H9 (cell line): Measurements from ENCODE around the gene MASTL. TPM values are rescaled to one million over a fixed set of nuclear protein-coding genes. Genes with fewer than 3 reads are reported as not detected.

Experiments
- DNase-seq: peaks from one replicate; pipeline ENCODE4 v3.0.0-alpha.2; 2017
- H2AFZ ChIP-seq: one replicate; pipeline ENCODE4 v1.6.1; 2013; ENCODE audit warnings: mild to moderate bottlenecking, low read length, control low read depth, moderate library complexity
- H2AK5ac ChIP-seq: 2 replicates; pipeline ENCODE4 v1.6.1; 2013; ENCODE audit warnings: low read length, control low read depth, mixed read lengths; ENCODE audit not compliant: insufficient read length
- H2BK120ac ChIP-seq: one replicate; pipeline ENCODE4 v1.6.1; 2013; ENCODE audit warnings: low read depth, mild to moderate bottlenecking, low read length, control low read depth, inconsistent platforms; ENCODE audit not compliant: poor library complexity, severe bottlenecking
- H2BK12ac ChIP-seq: 2 replicates; pipeline ENCODE4 v1.6.1; 2013; ENCODE audit warnings: low read length, control low read depth, mixed read lengths, low read depth; ENCODE audit not compliant: insufficient read length
- H2BK15ac ChIP-seq: 2 replicates; pipeline ENCODE4 v1.6.1; 2013; ENCODE audit warnings: low read depth, low read length, control low read depth
- H2BK20ac ChIP-seq: one replicate; pipeline ENCODE4 v1.6.1; 2013; ENCODE audit warnings: low read depth, mild to moderate bottlenecking, low read length, control low read depth, inconsistent platforms; ENCODE audit not compliant: poor library complexity, severe bottlenecking
- H2BK5ac ChIP-seq: 2 replicates; pipeline ENCODE4 v1.6.1; 2013; ENCODE audit warnings: low read length, control low read depth, mixed read lengths; ENCODE audit not compliant: insufficient read length
- H3K14ac ChIP-seq: 2 replicates; pipeline ENCODE4 v1.6.1; 2013; ENCODE audit warnings: low read length, control low read depth; ENCODE audit not compliant: insufficient read depth
- H3K18ac ChIP-seq: 2 replicates; pipeline ENCODE4 v1.6.1; 2013; ENCODE audit warnings: low read depth, mild to moderate bottlenecking, mixed read lengths, low read length, control low read depth; ENCODE audit not compliant: insufficient read length
- H3K23ac ChIP-seq: 2 replicates; pipeline ENCODE4 v1.6.1; 2013; ENCODE audit warnings: low read length, control low read depth, mixed read lengths, low read depth; ENCODE audit not compliant: insufficient read length
- H3K23me2 ChIP-seq: 2 replicates; pipeline ENCODE4 v1.6.1; 2013; ENCODE audit warnings: low read depth, mild to moderate bottlenecking, mixed read lengths, low read length, control low read depth; ENCODE audit not compliant: insufficient read length, poor library complexity, severe bottlenecking
- H3K27ac ChIP-seq: 2 replicates; pipeline ENCODE4 v1.5.1; 2013; ENCODE audit warnings: low read length, control low read depth, mixed read lengths, low read depth; ENCODE audit not compliant: insufficient read length
- H3K27me3 ChIP-seq: 2 replicates; pipeline ENCODE4 v1.6.1; 2013; ENCODE audit warnings: low read length, control low read depth, inconsistent platforms; ENCODE audit not compliant: insufficient read depth
- H3K4ac ChIP-seq: 2 replicates; pipeline ENCODE4 v1.6.1; 2013; ENCODE audit warnings: low read depth, mild to moderate bottlenecking, control low read depth, inconsistent platforms, low read length, moderate library complexity
- H3K4me1 ChIP-seq: 2 replicates; pipeline ENCODE4 v1.6.1; 2013; ENCODE audit warnings: low read length, control low read depth, inconsistent platforms; ENCODE audit not compliant: insufficient read depth
- H3K4me2 ChIP-seq: 2 replicates; pipeline ENCODE4 v1.6.1; 2013; ENCODE audit warnings: low read length, control low read depth, mixed read lengths; ENCODE audit not compliant: insufficient read length, insufficient read depth
- H3K56ac ChIP-seq: 2 replicates; pipeline ENCODE4 v1.6.1; 2013; ENCODE audit warnings: low read depth, mild to moderate bottlenecking, mixed read lengths, low read length, control low read depth; ENCODE audit not compliant: insufficient read length
- H3K79me1 ChIP-seq: 2 replicates; pipeline ENCODE4 v1.6.1; 2013; ENCODE audit warnings: low read depth, mild to moderate bottlenecking, moderate library complexity, low read length, control low read depth, inconsistent platforms; ENCODE audit not compliant: insufficient read depth, poor library complexity, severe bottlenecking
- H3K79me2 ChIP-seq: 2 replicates; pipeline ENCODE4 v1.6.1; 2013; ENCODE audit warnings: low read length, control low read depth, inconsistent platforms; ENCODE audit not compliant: insufficient read depth
- H3K9ac ChIP-seq: 2 replicates; pipeline ENCODE4 v1.6.1; 2013; ENCODE audit warnings: low read length, control low read depth, mixed read lengths; ENCODE audit not compliant: insufficient read length; ENCODE audit errors: extremely low read depth
- H3K9me3 ChIP-seq: one replicate; pipeline ENCODE4 v1.6.1; 2013; ENCODE audit warnings: low read depth, low read length, inconsistent platforms; ENCODE audit not compliant: control insufficient read depth
- H3T11ph ChIP-seq: one replicate; pipeline ENCODE4 v1.6.1; 2013; ENCODE audit warnings: mild to moderate bottlenecking, low read length, control low read depth, inconsistent platforms
- H4K20me1 ChIP-seq: one replicate; pipeline ENCODE4 v1.6.1; 2013; ENCODE audit not compliant: control insufficient read depth, insufficient read length, insufficient read depth
- H4K5ac ChIP-seq: 2 replicates; pipeline ENCODE4 v1.6.1; 2013; ENCODE audit warnings: low read depth, mild to moderate bottlenecking, mixed read lengths, low read length, control low read depth; ENCODE audit not compliant: insufficient read length
- H4K8ac ChIP-seq: replicated peaks from 2 replicates; pipeline ENCODE4 v1.6.1; 2013; ENCODE audit warnings: low read length, control low read depth, mixed read lengths, low read depth; ENCODE audit not compliant: insufficient read length
- H4K91ac ChIP-seq: 2 replicates; pipeline ENCODE4 v1.6.1; 2013; ENCODE audit warnings: low read depth, mild to moderate bottlenecking, moderate library complexity, mixed read lengths, low read length, control low read depth; ENCODE audit not compliant: insufficient read length
- H3K27ac Mint-ChIP-seq, 3 experiments: 2 replicates in 2 of 3; 3 replicates in 1 of 3; pipeline ENCODE4 v1.8.0; 2020 to 2021; ENCODE audit warnings: mixed read lengths in 3 of 3, mild to moderate bottlenecking in 1 of 3, moderate library complexity in 1 of 3
- H3K27me3 Mint-ChIP-seq: 2 replicates; pipeline ENCODE4 v1.8.0; 2021; ENCODE audit warnings: low read depth, mild to moderate bottlenecking, moderate library complexity, mixed read lengths
- H3K36me3 Mint-ChIP-seq, 3 experiments: 2 replicates in 2 of 3; 3 replicates in 1 of 3; pipeline ENCODE4 v1.8.0; 2020 to 2021; ENCODE audit warnings: low read depth in 3 of 3, mixed read lengths in 3 of 3; ENCODE audit not compliant: insufficient read depth in 1 of 3
- H3K4me1 Mint-ChIP-seq, 2 experiments: 2 replicates each; pipeline ENCODE4 v1.8.0; 2020; ENCODE audit warnings: mixed read lengths in 2 of 2
- H3K4me3 Mint-ChIP-seq, 2 experiments: 2 replicates in 1 of 2; 3 replicates in 1 of 2; pipeline ENCODE4 v1.8.0; 2020 to 2021; ENCODE audit warnings: mild to moderate bottlenecking in 2 of 2, mixed read lengths in 2 of 2, moderate library complexity in 1 of 2
- H3K9me3 Mint-ChIP-seq, 2 experiments: 2 replicates in 1 of 2; 3 replicates in 1 of 2; pipeline ENCODE4 v1.8.0; 2020; ENCODE audit warnings: mild to moderate bottlenecking in 2 of 2, mixed read lengths in 2 of 2, moderate library complexity in 1 of 2
- WGBS: extraction: QIAGEN DNeasy Blood & Tissue Kit; methylation state at CpG from one replicate; pipeline ENCODE4 v1.1.7; 2013; ENCODE audit warnings: missing lambda C conversion rate, low lambda C conversion rate, mixed read lengths; ENCODE audit not compliant: insufficient read length; ENCODE audit errors: extremely low coverage; 5-methylcytosine and 5-hydroxymethylcytosine counted together
- total RNA-seq: library from RNA; stranded (reverse); gene quantifications from 2 replicates; pipeline ENCODE4 v1.2.1, GENCODE V29; 2021
- TF ChIP-seq, protein P1 (sequence below): fragments of 200-600 bp; sonication (generic); conservative IDR thresholded peaks from 3 replicates; pipeline ENCODE4 v1.8.0; 2021; ENCODE audit warnings: antibody characterized with exemption, mild to moderate bottlenecking

Gene MASTL
- total RNA-seq, 1 experiment from 2014 or later, result 35.0 TPM

DNA sequence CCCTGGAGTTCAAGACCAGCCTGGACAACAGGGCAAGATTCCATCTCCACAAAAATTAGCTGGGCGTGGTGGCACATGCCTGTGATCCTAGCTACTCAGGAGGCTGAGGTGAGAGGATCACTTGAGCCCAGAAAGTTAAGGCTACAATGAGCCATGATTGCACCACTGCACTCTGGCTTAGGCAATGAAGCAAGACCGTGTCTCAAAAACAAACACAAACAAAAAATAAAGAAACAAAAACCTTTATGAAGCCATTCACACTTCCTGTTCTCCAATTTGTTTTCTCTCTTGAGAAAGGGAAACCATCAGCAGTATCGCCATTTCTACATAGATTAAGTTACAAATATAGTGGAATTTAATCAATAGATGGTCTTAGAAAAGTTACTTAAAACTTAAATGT is 20.8 kb upstream of the MASTL start:
- H4K91ac ChIP-seq, result no peak overlapping the region
- Mint-ChIP-seq H3K27me3 (no peaks in the 10 kb centered on the region), H3K4me3 (no peak overlapping the region), H3K4me1 (no peaks in the 10 kb centered on the region), H3K9me3 (no peaks in the 10 kb centered on the region), H3K36me3 (peaks cover 28 to 67% (median 64%) of the 10 kb centered on the region in 3 experiments; a peak in 6 of 7 replicates), H3K27ac (no peak overlapping the region)
- no peak for DNase-seq
- H2BK12ac ChIP-seq, result no peak overlapping the region
- H4K5ac ChIP-seq, result no peak overlapping the region
- no peak overlapping the region for H3K56ac ChIP-seq
- H2BK5ac ChIP-seq, result no peak overlapping the region
- H3T11ph ChIP-seq, result no peak overlapping the region
- H2BK20ac ChIP-seq, result no peak overlapping the region
- no peak overlapping the region for H3K18ac ChIP-seq
- no peak overlapping the region for H3K27ac ChIP-seq
- no peak overlapping the region for H2AK5ac ChIP-seq
- H3K27me3 ChIP-seq, result no peaks in the 10 kb centered on the region
- no peak overlapping the region for H3K14ac ChIP-seq
- H3K79me1 ChIP-seq, result no peaks in the 10 kb centered on the region
- no peak overlapping the region for H2BK120ac ChIP-seq
- no peak overlapping the region for H3K4ac ChIP-seq
- no peak overlapping the region for H4K8ac ChIP-seq
- H3K23ac ChIP-seq, result no peak overlapping the region
- no peak overlapping the region for H2BK15ac ChIP-seq
- no peak overlapping the region for H2AFZ ChIP-seq
- no peaks in the 10 kb centered on the region for H3K9me3 ChIP-seq
- peaks cover 2% of the 10 kb centered on the region for H4K20me1 ChIP-seq
- TF ChIP-seq, protein P1, sequence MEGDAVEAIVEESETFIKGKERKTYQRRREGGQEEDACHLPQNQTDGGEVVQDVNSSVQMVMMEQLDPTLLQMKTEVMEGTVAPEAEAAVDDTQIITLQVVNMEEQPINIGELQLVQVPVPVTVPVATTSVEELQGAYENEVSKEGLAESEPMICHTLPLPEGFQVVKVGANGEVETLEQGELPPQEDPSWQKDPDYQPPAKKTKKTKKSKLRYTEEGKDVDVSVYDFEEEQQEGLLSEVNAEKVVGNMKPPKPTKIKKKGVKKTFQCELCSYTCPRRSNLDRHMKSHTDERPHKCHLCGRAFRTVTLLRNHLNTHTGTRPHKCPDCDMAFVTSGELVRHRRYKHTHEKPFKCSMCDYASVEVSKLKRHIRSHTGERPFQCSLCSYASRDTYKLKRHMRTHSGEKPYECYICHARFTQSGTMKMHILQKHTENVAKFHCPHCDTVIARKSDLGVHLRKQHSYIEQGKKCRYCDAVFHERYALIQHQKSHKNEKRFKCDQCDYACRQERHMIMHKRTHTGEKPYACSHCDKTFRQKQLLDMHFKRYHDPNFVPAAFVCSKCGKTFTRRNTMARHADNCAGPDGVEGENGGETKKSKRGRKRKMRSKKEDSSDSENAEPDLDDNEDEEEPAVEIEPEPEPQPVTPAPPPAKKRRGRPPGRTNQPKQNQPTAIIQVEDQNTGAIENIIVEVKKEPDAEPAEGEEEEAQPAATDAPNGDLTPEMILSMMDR, result no peak
- no peaks in the 10 kb centered on the region for H3K23me2 ChIP-seq
- no peak overlapping the region for H3K9ac ChIP-seq
- no peaks in the 10 kb centered on the region for H3K79me2 ChIP-seq
- no peak overlapping the region for H3K4me2 ChIP-seq
- no CpG with 5 or more reads among the region's 3 CpGs for WGBS
- no peaks in the 10 kb centered on the region for H3K4me1 ChIP-seq
